ENCODE data around the gene ARID2. TPM values are rescaled to one million over a fixed set of nuclear protein-coding genes. Genes with fewer than 3 reads are reported as not detected.

The ARID2 gene
- total and polyA plus RNA-seq, 2 of the 13 experiments (the other 11 are each of a cell fraction or from before 2014, with no cell fraction given), result 15.9 to 22.2 TPM

GRCh38 chr12:45727301-45727979 is 2.1 kb upstream of the ARID2 start (continued):
- TF ChIP-seq KIAA2018 (CRISPR knock-in tag; IDR thresholded peaks at IDR 0.05; ENCODE audit: borderline replicate concordance), result no peak
- TF ChIP-seq ZNF724P (CRISPR knock-in tag; IDR thresholded peaks at IDR 0.05; ENCODE audit: borderline replicate concordance), result no peak
- TF ChIP-seq ZNF646 (CRISPR knock-in tag; IDR thresholded peaks at IDR 0.05), result 0 out of 2 replicates have a peak, but pooled peaks have one; percentile 16
- TF ChIP-seq HNRNPK (IDR thresholded peaks at IDR 0.05; ENCODE audit: low read depth, low read length, poor library complexity, severe bottlenecking), result peak; percentile 14
- TF ChIP-seq HMG20B (CRISPR knock-in tag; conservative IDR thresholded peaks at IDR 0.05), result peak; percentile 62; the same call in 1 of the 2 replicates
- TF ChIP-seq RARA (CRISPR knock-in tag; IDR thresholded peaks at IDR 0.05), result peak; percentile 82
- 0 out of 2 replicates have a peak, but pooled peaks have one; percentile 71 for TF ChIP-seq ZNF367 (CRISPR knock-in tag; IDR thresholded peaks at IDR 0.05; ENCODE audit: borderline replicate concordance)
- peak; percentile 85 for TF ChIP-seq PTBP1 (IDR thresholded peaks at IDR 0.05; ENCODE audit: low read depth, low read length, poor library complexity, severe bottlenecking)
- TF ChIP-seq ZGPAT (CRISPR knock-in tag; IDR thresholded peaks at IDR 0.05), result peak; percentile 94
- no peak for TF ChIP-seq FOXP1 (IDR thresholded peaks at IDR 0.05)
- no peak; the same call in none of the 2 replicates for TF ChIP-seq FOXP1 (CRISPR knock-in tag; IDR thresholded peaks at IDR 0.05)

Measured in HepG2 (cell line).